DND-41 (cell line): ENCODE results near the gene ZNF816.

Experiments used
- CTCF ChIP-seq: IDR thresholded peaks from 2 replicates; pipeline ENCODE4 v1.5.1; 2012; ENCODE audit warnings: borderline replicate concordance, low read length, moderate library complexity, mild to moderate bottlenecking; ENCODE audit not compliant: poor library complexity, severe bottlenecking; ENCODE audit errors: extremely low read depth
- EZH2 ChIP-seq: IDR thresholded peaks from 3 replicates; pipeline ENCODE4 v1.6.1; 2012; ENCODE audit warnings: borderline replicate concordance, low read depth, mild to moderate bottlenecking, moderate library complexity, low read length, inconsistent platforms; ENCODE audit not compliant: severe bottlenecking

GRCh38 chr19:52938761-52939160, 23.9 kb downstream of the ZNF816 start:
- TF ChIP-seq EZH2 = no peak
- no peak for TF ChIP-seq CTCF
